Left lung (tissue), 10 donors: ENCODE results near the gene TRIP13. TPM values are rescaled to one million over a fixed set of nuclear protein-coding genes. Genes with fewer than 3 reads are reported as not detected.

ENCODE experiments used
- ATAC-seq: fragments of 200-7000 bp; cut with Tn5 transposase; one replicate; pipeline ENCODE4 v1.9.1; 2020; ENCODE audit warnings: moderate library complexity
- DNase-seq, 4 donors: peaks; one replicate each; pipeline ENCODE4 v3.0.0-alpha.2; 2013 to 2020
- H3K27ac ChIP-seq, 2 donors: fragments of 200-600 bp; sonication (generic) in 1 of 2; one replicate each; pipeline versions ENCODE4 v1.5.0 to v1.8.0; 2020 to 2021
- H3K27me3 ChIP-seq, 2 donors: fragments of 200-600 bp; sonication (generic) in 1 of 2; one replicate each; pipeline versions ENCODE4 v1.5.0 to v1.8.0; 2020 to 2021
- H3K36me3 ChIP-seq, 2 donors: fragments of 200-600 bp; sonication (generic) in 1 of 2; one replicate each; pipeline versions ENCODE4 v1.5.0 to v1.8.0; 2020 to 2021
- H3K4me1 ChIP-seq, 2 donors: fragments of 200-600 bp; one replicate each; pipeline ENCODE4 v1.8.0; 2021
- H3K4me3 ChIP-seq, 2 donors: fragments of 200-600 bp; sonication (generic) in 1 of 2; one replicate each; pipeline versions ENCODE4 v1.5.0 to v1.8.0; 2020 to 2021; ENCODE audit warnings: mild to moderate bottlenecking in 1 of 2
- H3K9me3 ChIP-seq, 2 donors: fragments of 200-600 bp; sonication (generic) in 1 of 2; one replicate each; pipeline versions ENCODE4 v1.5.0 to v1.8.0; 2020 to 2021
- CTCF ChIP-seq, 2 donors: fragments of 200-600 bp; sonication (generic) in 1 of 2; IDR thresholded peaks; one replicate each; pipeline versions ENCODE4 v1.5.0 to v1.8.0; 2021; ENCODE audit warnings: antibody characterized with exemption in 2 of 2
- intact Hi-C, 2 donors: fragments of 100-400 bp; cut with DNase I; formaldehyde crosslinking; loops; one replicate each; pipeline versions ENCODE4 v1.11.2 to v1.14.2; 2022
- polyA plus RNA-seq, 6 donors: library from polyadenylated mRNA; unstranded; fragments of 120-200 nt; gene quantifications; one replicate each; pipeline ENCODE4 v1.2.1, GENCODE V29; 2013; ENCODE audit not compliant: insufficient read length in 6 of 6
- total RNA-seq, 2 donors: library from RNA; stranded (reverse); fragmentation: NEBNext Ultra II Directional; extraction: Animal tissue kit (Norgen Biotek cat#: 25700); gene quantifications; one replicate each; pipeline ENCODE4 v1.2.1, GENCODE V29; 2021
- donor health status: DM: no; HTN: yes; CAD: no.
- donor health status: DM: no; HTN: no; CAD: no.

TRIP13 gene
- total and polyA plus RNA-seq, 8 donors, result 4.3 to 17.4 (median 12.2) TPM

- intact Hi-C loops, result no loop called here
- Histone ChIP-seq H3K36me3 (no peaks in the 10 kb centered on the region), H3K9me3 (peaks cover 0 to 2% of the 10 kb centered on the region in 2 donors), H3K27ac (no peak overlapping the region), H3K4me3 (no peak overlapping the region), H3K4me1 (no peaks in the 10 kb centered on the region), H3K27me3 (peaks cover 0 to 60% of the 10 kb centered on the region in 2 donors)
- DNase-seq (no peak), ATAC-seq (no peak)
- TF ChIP-seq CTCF (IDR thresholded peaks at IDR 0.05), result no peak
These were observed 55.2 kb downstream of the TRIP13 start for GRCh38 chr5:947626-948471.

GRCh38 chr5:948472-949274 lies 56.0 kb downstream of the TRIP13 start:
- DNase-seq (no peak), ATAC-seq (no peak)
- intact Hi-C loops, result no loop called here
- H3K27me3 ChIP-seq, result peaks cover 0 to 52% of the 10 kb centered on the region in 2 donors
- TF ChIP-seq CTCF (IDR thresholded peaks at IDR 0.05), result no peak
- H3K36me3 ChIP-seq, result no peaks in the 10 kb centered on the region
- H3K4me3 ChIP-seq, result no peak overlapping the region
- no peak overlapping the region for H3K27ac ChIP-seq
- peaks cover 0 to 2% of the 10 kb centered on the region in 2 donors for H3K9me3 ChIP-seq
- no peaks in the 10 kb centered on the region for H3K4me1 ChIP-seq

- Histone ChIP-seq H3K9me3 (peaks cover 0 to 2% of the 10 kb centered on the region in 2 donors), H3K36me3 (no peaks in the 10 kb centered on the region), H3K4me1 (no peaks in the 10 kb centered on the region), H3K27ac (no peak overlapping the region), H3K4me3 (no peak overlapping the region), H3K27me3 (peaks cover 0 to 48% of the 10 kb centered on the region in 2 donors)
- no peak for DNase-seq
- intact Hi-C loops, result no loop called here
- no peak for TF ChIP-seq CTCF (IDR thresholded peaks at IDR 0.05)
- ATAC-seq, result no peak
These were observed 56.5 kb downstream of the TRIP13 start for GRCh38 chr5:949275-949543.

- H3K36me3 ChIP-seq, result no peaks in the 10 kb centered on the region
- H3K27ac ChIP-seq, result no peak overlapping the region
- no peak overlapping the region for H3K4me3 ChIP-seq
- no peak for TF ChIP-seq CTCF (IDR thresholded peaks at IDR 0.05)
- H3K9me3 ChIP-seq, result peaks cover 0 to 2% of the 10 kb centered on the region in 2 donors
- DNase-seq (no peak), ATAC-seq (no peak)
- H3K27me3 ChIP-seq, result peaks cover 0 to 45% of the 10 kb centered on the region in 2 donors
- intact Hi-C loops, result no loop called here
- H3K4me1 ChIP-seq, result no peaks in the 10 kb centered on the region
These were observed 57.3 kb downstream of the TRIP13 start for GRCh38 chr5:949815-950560.
